Lower lobe of right lung (tissue), 2 donors: ENCODE data around the gene FAM98C. TPM values are rescaled to one million over a fixed set of nuclear protein-coding genes. Genes with fewer than 3 reads are reported as not detected.

Source experiments
- ATAC-seq, 2 donors: fragments of 200-7000 bp; cut with Tn5 transposase; one replicate each; pipeline ENCODE4 v1.9.1; 2020 to 2022; ENCODE audit warnings: mild to moderate bottlenecking in 2 of 2, moderate library complexity in 2 of 2
- DNase-seq: peaks from one replicate; pipeline ENCODE4 v3.0.0-alpha.2; 2020
- H3K27ac ChIP-seq: fragments of 200-600 bp; one replicate; pipeline ENCODE4 v1.8.0; 2022
- H3K27me3 ChIP-seq: fragments of 200-600 bp; one replicate; pipeline ENCODE4 v1.8.0; 2022; ENCODE audit warnings: low read depth
- H3K36me3 ChIP-seq: fragments of 200-600 bp; one replicate; pipeline ENCODE4 v1.8.0; 2022; ENCODE audit warnings: mild to moderate bottlenecking
- H3K4me1 ChIP-seq: fragments of 200-600 bp; one replicate; pipeline ENCODE4 v1.8.0; 2022
- H3K4me3 ChIP-seq: fragments of 200-600 bp; one replicate; pipeline ENCODE4 v1.8.0; 2022; ENCODE audit warnings: mild to moderate bottlenecking
- H3K9me3 ChIP-seq: fragments of 200-600 bp; one replicate; pipeline ENCODE4 v1.8.0; 2022
- CTCF ChIP-seq: fragments of 200-600 bp; IDR thresholded peaks from one replicate; pipeline ENCODE4 v1.8.0; 2022; ENCODE audit warnings: antibody characterized with exemption, mild to moderate bottlenecking
- intact Hi-C: fragments of 100-400 bp; cut with DNase I; formaldehyde crosslinking; loops from one replicate; pipeline ENCODE4 v1.11.0; 2022
- total RNA-seq: library from RNA; stranded (reverse); fragmentation: NEBNext Ultra II Directional; extraction: Animal tissue kit (Norgen Biotek cat#: 25700); gene quantifications from one replicate; pipeline ENCODE4 v1.2.1, GENCODE V29; 2021
- donor health status: DM: no; HTN: yes; CAD: no; lungs with severe emphysema.

The FAM98C gene
- total RNA-seq, 1 donor from 2014 or later: 21.1 TPM

GRCh38 chr19:38441657-38442348 is 38.9 kb downstream of the FAM98C start:
- no peak overlapping the region for H3K27ac ChIP-seq
- DNase-seq (no peak), ATAC-seq (no peak)
- no peaks in the 10 kb centered on the region for H3K36me3 ChIP-seq
- TF ChIP-seq CTCF: no peak
- no peaks in the 10 kb centered on the region for H3K9me3 ChIP-seq
- H3K27me3 ChIP-seq: peaks cover 9% of the 10 kb centered on the region
- H3K4me3 ChIP-seq: no peak overlapping the region
- intact Hi-C loops: no loop called here
- H3K4me1 ChIP-seq: no peaks in the 10 kb centered on the region

- Histone ChIP-seq H3K27ac (no peak overlapping the region), H3K4me3 (no peak overlapping the region), H3K27me3 (peaks cover 9% of the 10 kb centered on the region), H3K9me3 (no peaks in the 10 kb centered on the region), H3K36me3 (no peaks in the 10 kb centered on the region), H3K4me1 (no peaks in the 10 kb centered on the region)
- ATAC-seq: no peak
- no peak for DNase-seq
- intact Hi-C loops: no loop called here
- TF ChIP-seq CTCF: no peak
These were observed 39.8 kb downstream of the FAM98C start for GRCh38 chr19:38442736-38443135.

GRCh38 chr19:38443458-38443999 is 40.6 kb downstream of the FAM98C start:
- TF ChIP-seq CTCF: no peak
- no peaks in the 10 kb centered on the region for H3K36me3 ChIP-seq
- peaks cover 9% of the 10 kb centered on the region for H3K27me3 ChIP-seq
- H3K27ac ChIP-seq: no peak overlapping the region
- intact Hi-C loops: no loop called here
- no peaks in the 10 kb centered on the region for H3K9me3 ChIP-seq
- DNase-seq: no peak
- no peak for ATAC-seq
- no peaks in the 10 kb centered on the region for H3K4me1 ChIP-seq
- no peak overlapping the region for H3K4me3 ChIP-seq

GRCh38 chr19:38444026-38444425 is 41.1 kb downstream of the FAM98C start:
- DNase-seq (no peak), ATAC-seq (no peak)
- Histone ChIP-seq H3K4me1 (no peaks in the 10 kb centered on the region), H3K36me3 (no peaks in the 10 kb centered on the region), H3K4me3 (no peak overlapping the region), H3K9me3 (no peaks in the 10 kb centered on the region), H3K27me3 (peaks cover 9% of the 10 kb centered on the region), H3K27ac (no peak overlapping the region)
- no peak for TF ChIP-seq CTCF
- intact Hi-C loops: no loop called here

GRCh38 chr19:38445362-38445761 is 42.5 kb downstream of the FAM98C start:
- Histone ChIP-seq H3K27me3 (peaks cover 9% of the 10 kb centered on the region), H3K36me3 (no peaks in the 10 kb centered on the region), H3K4me3 (no peak overlapping the region), H3K9me3 (no peaks in the 10 kb centered on the region), H3K27ac (no peak overlapping the region), H3K4me1 (no peaks in the 10 kb centered on the region)
- DNase-seq (no peak), ATAC-seq (no peak)
- no peak for TF ChIP-seq CTCF
- intact Hi-C loops: no loop called here
